Measurements from ENCODE around the gene APBA1. TPM values are rescaled to one million over a fixed set of nuclear protein-coding genes. Genes with fewer than 3 reads are reported as not detected.
"Not testable (repeated sequence)": the region's sequence is repeated elsewhere in the genome, so short reads cannot be mapped to it uniquely, and the experiment has no call there.

Gene APBA1
- total RNA-seq, 4 donors from 2014 or later = 5.8 to 15.7 (median 11.5) TPM

DNA sequence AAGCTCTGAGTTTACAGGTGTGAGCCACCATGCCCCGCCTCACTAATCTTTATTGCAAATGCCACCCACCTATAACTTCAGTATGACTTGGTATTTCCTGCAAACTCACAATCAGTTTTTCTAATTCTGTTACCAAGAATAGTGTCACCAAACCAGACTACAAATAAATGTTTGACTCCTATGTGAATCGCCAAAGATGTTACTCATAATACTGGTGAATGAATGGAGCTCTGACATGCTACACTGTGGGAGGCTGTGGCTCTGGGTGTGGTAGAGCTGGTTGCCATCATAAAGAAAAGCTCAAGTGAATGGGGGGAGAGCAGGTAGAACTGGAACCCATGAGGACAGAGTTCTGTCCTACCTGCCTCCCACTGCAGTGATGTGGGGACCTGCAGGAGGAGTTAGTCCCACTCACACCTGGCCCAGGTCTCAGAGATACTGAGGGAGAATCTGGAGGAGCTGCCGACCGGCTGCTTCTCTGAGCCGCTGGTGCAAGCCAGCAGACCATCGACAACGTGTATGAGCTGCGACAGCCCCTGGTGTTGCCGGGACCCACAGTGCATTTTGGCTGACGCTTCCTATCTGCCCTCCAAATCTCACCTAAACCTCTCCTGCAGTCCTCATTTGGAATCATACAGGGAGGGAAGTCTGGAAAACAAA is 251.4 kb downstream of the APBA1 start:
- Histone ChIP-seq H3K9me3 (no peaks in the 10 kb centered on the region), H3K4me1 (no peaks in the 10 kb centered on the region), H3K27ac (no peak overlapping the region), H3K27me3 (no peaks in the 10 kb centered on the region), H3K36me3 (no peaks in the 10 kb centered on the region), H3K4me3 (no peak overlapping the region)
- 90% methylated on average over 10 of the region's 10 CpGs for WGBS
- TF ChIP-seq EP300 (IDR thresholded peaks at IDR 0.05) = no peak
- no peak for TF ChIP-seq POLR2AphosphoS5 (IDR thresholded peaks at IDR 0.05)
- TF ChIP-seq POLR2A (IDR thresholded peaks at IDR 0.05) = no peak
- TF ChIP-seq, protein P1, sequence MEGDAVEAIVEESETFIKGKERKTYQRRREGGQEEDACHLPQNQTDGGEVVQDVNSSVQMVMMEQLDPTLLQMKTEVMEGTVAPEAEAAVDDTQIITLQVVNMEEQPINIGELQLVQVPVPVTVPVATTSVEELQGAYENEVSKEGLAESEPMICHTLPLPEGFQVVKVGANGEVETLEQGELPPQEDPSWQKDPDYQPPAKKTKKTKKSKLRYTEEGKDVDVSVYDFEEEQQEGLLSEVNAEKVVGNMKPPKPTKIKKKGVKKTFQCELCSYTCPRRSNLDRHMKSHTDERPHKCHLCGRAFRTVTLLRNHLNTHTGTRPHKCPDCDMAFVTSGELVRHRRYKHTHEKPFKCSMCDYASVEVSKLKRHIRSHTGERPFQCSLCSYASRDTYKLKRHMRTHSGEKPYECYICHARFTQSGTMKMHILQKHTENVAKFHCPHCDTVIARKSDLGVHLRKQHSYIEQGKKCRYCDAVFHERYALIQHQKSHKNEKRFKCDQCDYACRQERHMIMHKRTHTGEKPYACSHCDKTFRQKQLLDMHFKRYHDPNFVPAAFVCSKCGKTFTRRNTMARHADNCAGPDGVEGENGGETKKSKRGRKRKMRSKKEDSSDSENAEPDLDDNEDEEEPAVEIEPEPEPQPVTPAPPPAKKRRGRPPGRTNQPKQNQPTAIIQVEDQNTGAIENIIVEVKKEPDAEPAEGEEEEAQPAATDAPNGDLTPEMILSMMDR (IDR thresholded peaks at IDR 0.05) = no peak
- DNase-seq (ENCODE audit: low spot score in 2 of 2) = no peak

DNA sequence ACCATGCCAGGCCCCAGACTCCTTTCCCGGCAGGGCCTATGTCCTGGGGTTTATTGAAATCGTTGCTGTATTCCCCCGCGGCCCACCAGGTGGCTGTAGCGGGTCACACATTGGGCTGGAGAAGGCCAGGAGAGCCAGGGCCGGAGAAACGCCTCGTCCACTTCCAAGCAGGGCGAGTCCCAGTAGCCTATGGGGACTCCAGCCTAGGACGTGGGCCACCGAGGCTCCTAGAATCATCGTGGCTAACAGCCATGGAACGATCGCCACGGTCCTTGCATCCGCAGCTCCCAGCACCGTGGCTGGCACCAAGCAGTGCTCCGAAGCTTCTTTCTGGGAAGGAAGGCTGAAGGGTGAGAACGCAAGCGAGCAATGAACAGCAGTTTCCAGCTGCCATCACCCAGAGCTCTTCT is 259.4 kb downstream of the APBA1 start:
- H3K27ac ChIP-seq = no peak overlapping the region
- no peaks in the 10 kb centered on the region for H3K36me3 ChIP-seq
- WGBS = 43% methylated on average over 18 of the region's 20 CpGs
- no peak overlapping the region for H3K4me3 ChIP-seq
- no peaks in the 10 kb centered on the region for H3K27me3 ChIP-seq
- no peaks in the 10 kb centered on the region for H3K9me3 ChIP-seq
- DNase-seq (ENCODE audit: low spot score in 2 of 2) = no peak
- TF ChIP-seq POLR2A (IDR thresholded peaks at IDR 0.05) = no peak
- TF ChIP-seq, protein P1 (IDR thresholded peaks at IDR 0.05) = peak in 1 of 2 donors; percentile 20
- TF ChIP-seq EP300 (IDR thresholded peaks at IDR 0.05) = no peak
- peaks cover 5% of the 10 kb centered on the region for H3K4me1 ChIP-seq

DNA sequence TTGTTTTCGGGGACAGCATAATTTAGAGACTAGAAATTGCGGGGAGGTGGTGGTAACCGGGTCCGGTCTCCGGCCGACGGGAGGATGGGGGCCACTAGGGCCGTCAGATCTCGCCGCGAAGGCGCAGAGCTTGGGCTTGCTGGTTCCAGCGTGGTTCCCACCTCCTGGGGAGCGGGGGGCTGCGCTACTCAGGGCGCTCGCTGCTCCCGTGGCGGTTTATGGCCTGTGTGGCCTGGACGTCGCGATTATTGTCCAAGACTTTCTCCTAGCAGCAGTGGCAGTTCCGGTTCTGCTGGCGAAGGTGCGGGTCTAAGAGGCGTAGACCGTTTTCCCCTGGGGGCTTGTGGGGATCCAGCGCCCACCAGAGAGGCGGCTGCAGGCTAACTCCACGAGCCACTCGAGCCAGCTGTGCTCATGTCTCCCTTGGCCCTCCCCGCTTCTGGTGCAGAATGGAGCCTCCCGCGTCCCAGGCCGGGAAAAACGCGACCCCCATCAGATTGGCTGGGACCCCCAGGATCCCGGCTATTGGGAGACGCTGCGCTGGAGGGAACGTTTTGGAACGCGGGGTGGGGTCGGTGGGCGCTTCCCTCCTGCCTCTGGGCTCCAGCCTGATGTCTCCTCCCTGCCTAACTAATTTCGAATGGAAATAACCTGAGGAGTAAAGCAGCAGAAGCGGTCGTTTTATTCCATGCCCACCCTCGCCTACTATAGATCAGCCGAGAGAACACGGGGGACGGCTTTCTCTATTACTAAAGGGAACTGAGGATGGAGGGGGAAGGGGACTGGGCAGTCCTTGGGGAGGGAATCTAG is 260.0 kb downstream of the APBA1 start:
- H3K27ac ChIP-seq = no peak overlapping the region
- no peaks in the 10 kb centered on the region for H3K9me3 ChIP-seq
- TF ChIP-seq POLR2AphosphoS5 (IDR thresholded peaks at IDR 0.05) (no peak), EP300 (IDR thresholded peaks at IDR 0.05) (no peak), POLR2A (IDR thresholded peaks at IDR 0.05) (no peak)
- TF ChIP-seq, protein P1 (IDR thresholded peaks at IDR 0.05) = no peak
- H3K4me3 ChIP-seq = no peak overlapping the region
- DNase-seq (ENCODE audit: low spot score in 2 of 2) = no peak
- H3K27me3 ChIP-seq = no peaks in the 10 kb centered on the region
- peaks cover 5% of the 10 kb centered on the region for H3K4me1 ChIP-seq
- 72% methylated on average over 30 of the region's 52 CpGs for WGBS
- no peaks in the 10 kb centered on the region for H3K36me3 ChIP-seq

DNA sequence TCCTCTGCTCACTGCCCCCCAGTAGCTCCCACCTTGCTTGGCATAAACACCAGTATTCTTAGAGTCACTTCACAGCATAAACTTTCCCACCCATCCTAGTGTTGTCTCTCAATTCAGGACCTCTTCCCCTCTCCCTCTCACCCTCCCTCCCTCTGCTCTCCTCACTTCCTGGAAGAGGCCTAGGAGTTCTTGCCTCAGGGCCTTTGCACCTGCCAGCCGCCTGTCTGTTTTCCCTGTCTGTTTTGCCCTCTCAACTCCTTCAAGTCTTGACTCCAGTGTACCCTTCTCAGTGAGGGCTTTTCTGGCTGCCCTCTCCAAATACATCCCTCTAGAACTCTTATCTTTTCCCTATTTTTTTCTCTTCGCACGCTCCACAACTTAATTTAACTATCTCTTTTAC is 260.9 kb downstream of the APBA1 start:
- Histone ChIP-seq H3K9me3 (no peaks in the 10 kb centered on the region), H3K4me1 (peaks cover 5% of the 10 kb centered on the region), H3K36me3 (no peaks in the 10 kb centered on the region), H3K27ac (no peak overlapping the region), H3K4me3 (no peak overlapping the region), H3K27me3 (no peaks in the 10 kb centered on the region)
- 96% methylated on average over 3 of the region's 3 CpGs for WGBS
- DNase-seq (ENCODE audit: low spot score in 2 of 2) = no peak
- TF ChIP-seq POLR2A (IDR thresholded peaks at IDR 0.05) (no peak), POLR2AphosphoS5 (IDR thresholded peaks at IDR 0.05) (no peak), EP300 (IDR thresholded peaks at IDR 0.05) (no peak)
- TF ChIP-seq, protein P1 (IDR thresholded peaks at IDR 0.05) = no peak

DNA sequence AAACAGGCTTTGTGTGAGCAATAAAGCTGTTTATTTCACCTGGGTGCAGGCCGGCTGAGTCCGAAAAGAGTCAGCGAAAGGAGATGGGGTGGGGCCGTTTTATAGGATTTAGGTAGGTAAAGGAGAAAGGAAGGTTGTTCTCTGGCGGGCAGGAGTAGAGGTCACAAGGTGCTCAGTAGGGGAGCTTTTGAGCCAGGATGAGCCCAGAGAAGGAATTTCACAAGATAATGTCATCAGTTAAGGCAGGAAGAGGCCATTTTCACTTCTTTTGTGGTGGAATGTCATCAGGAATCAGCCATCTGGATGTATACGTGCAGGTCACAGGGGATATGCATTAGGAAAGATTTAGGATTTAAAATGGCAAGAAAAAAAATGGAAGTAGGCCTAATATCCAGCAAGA is 262.2 kb downstream of the APBA1 start:
- not testable (repeated sequence) for H3K27ac ChIP-seq; H3K4me1 ChIP-seq; H3K4me3 ChIP-seq; H3K36me3 ChIP-seq; H3K27me3 ChIP-seq; H3K9me3 ChIP-seq; DNase-seq (ENCODE audit: low spot score in 2 of 2)
- 89% methylated on average over 6 of the region's 6 CpGs for WGBS

Measured in suprapubic skin (tissue), 4 donors.